ENCODE data around the gene DTX4. TPM values are rescaled to one million over a fixed set of nuclear protein-coding genes. Genes with fewer than 3 reads are reported as not detected.

Gene DTX4
- total RNA-seq, 6 experiments from 2014 or later: 10.8 to 49.1 (median 22.6) TPM

GRCh38 chr11:59226396-59226795, 54.5 kb downstream of the DTX4 start:
- no peak overlapping the region for H3K27ac ChIP-seq
- intact Hi-C loops (cut with DNase I): no loop called here
- 70% methylated on average over 2 of the region's 2 CpGs for WGBS (ENCODE audit: insufficient coverage, low coverage, low lambda C conversion rate, missing lambda C conversion rate)
- H3K9me3 ChIP-seq: no peaks in the 10 kb centered on the region
- H3K36me3 ChIP-seq: no peaks in the 10 kb centered on the region
- DNase-seq (no peak), ATAC-seq (peak; percentile 13 to 42 (median 28))
- H3K27me3 ChIP-seq: no peaks in the 10 kb centered on the region
- H3K4me3 ChIP-seq: no peak overlapping the region
- H3K4me1 ChIP-seq: no peaks in the 10 kb centered on the region
- TF ChIP-seq CTCF (IDR thresholded peaks at IDR 0.05) (no peak), POLR2A (IDR thresholded peaks at IDR 0.05) (no peak)

- TF ChIP-seq POLR2A (IDR thresholded peaks at IDR 0.05) (no peak), CTCF (IDR thresholded peaks at IDR 0.05) (no peak)
- no peaks in the 10 kb centered on the region for H3K4me1 ChIP-seq
- H3K4me3 ChIP-seq: no peak overlapping the region
- DNase-seq: no peak
- intact Hi-C loops (cut with DNase I): no loop called here
- H3K27ac ChIP-seq: no peak overlapping the region
- ATAC-seq: no peak
- H3K27me3 ChIP-seq: no peaks in the 10 kb centered on the region
- no peaks in the 10 kb centered on the region for H3K36me3 ChIP-seq
- H3K9me3 ChIP-seq: no peaks in the 10 kb centered on the region
Measured at GRCh38 chr11:59240322-59240721, 68.4 kb downstream of the DTX4 start.

DNA sequence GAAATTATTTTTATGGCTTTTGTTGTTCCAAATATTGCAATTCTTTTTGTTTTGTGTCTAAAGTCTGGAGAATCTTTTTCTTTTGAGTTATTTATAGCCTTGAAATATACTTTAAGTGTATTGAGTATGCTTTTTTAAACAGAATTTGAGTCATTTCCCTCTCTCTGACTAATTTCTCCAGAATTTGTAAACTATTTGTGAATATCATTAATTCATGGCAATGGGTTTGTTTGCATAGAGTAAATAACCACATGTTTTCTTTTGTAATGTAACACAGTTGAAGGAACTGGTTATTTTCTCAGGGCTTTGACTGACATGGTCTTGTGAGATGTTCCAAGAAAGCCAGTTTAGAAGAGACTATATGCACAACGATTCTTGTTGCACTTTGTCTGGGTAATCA, 71.7 kb downstream of the DTX4 start:
- intact Hi-C loops (cut with DNase I): no loop called here
- no peaks in the 10 kb centered on the region for H3K9me3 ChIP-seq
- 67% methylated on average over 1 of the region's 1 CpG for WGBS (ENCODE audit: insufficient coverage, low coverage, low lambda C conversion rate, missing lambda C conversion rate)
- no peak for ATAC-seq
- no peak for TF ChIP-seq POLR2A (IDR thresholded peaks at IDR 0.05)
- no peak for TF ChIP-seq CTCF (IDR thresholded peaks at IDR 0.05)
- no peaks in the 10 kb centered on the region for H3K4me1 ChIP-seq
- no peaks in the 10 kb centered on the region for H3K36me3 ChIP-seq
- no peak overlapping the region for H3K4me3 ChIP-seq
- no peak overlapping the region for H3K27ac ChIP-seq
- no peak for DNase-seq
- H3K27me3 ChIP-seq: no peaks in the 10 kb centered on the region

DNA sequence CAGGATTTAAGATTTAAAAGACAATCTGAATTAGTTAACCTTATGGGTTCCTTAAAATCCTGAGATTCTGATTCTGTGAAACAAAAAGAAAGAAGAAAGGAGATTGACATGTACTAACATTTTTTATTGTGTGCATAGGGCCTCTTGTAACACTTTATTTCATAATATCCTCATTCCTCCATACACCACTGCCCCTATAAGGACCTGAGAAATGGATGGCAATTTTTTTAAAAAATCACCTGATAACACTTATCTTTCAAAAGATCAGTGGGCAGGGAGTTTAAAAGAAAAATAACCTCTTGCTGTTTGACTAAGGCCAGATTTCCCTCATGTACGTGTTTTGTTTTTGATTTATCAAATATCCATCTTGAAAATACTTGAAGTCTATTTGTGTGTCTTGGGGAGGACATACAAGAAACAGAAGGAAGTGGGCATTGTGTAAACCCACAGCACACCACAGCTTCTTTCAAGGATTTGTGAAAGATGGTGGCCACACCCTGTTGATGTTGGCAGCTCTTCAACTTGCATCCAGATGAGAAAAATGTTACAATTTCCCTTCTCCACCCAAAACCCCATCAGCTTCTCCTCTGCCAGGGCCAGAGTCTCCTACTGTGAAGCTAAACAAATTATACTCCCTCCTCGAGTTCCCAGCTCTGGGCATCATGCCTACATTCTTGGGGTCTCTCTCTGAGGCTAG, 75.7 kb downstream of the DTX4 start:
- intact Hi-C loops (cut with DNase I): no loop called here
- Histone ChIP-seq H3K27me3 (no peaks in the 10 kb centered on the region), H3K4me3 (no peak overlapping the region), H3K27ac (no peak overlapping the region), H3K36me3 (no peaks in the 10 kb centered on the region), H3K9me3 (no peaks in the 10 kb centered on the region), H3K4me1 (no peaks in the 10 kb centered on the region)
- DNase-seq: no peak
- WGBS (ENCODE audit: insufficient coverage, low coverage, low lambda C conversion rate, missing lambda C conversion rate): 30% methylated on average over 2 of the region's 2 CpGs
- TF ChIP-seq CTCF (IDR thresholded peaks at IDR 0.05): no peak
- no peak for TF ChIP-seq POLR2A (IDR thresholded peaks at IDR 0.05)
- peak; percentile 50 to 68 (median 52) for ATAC-seq

GRCh38 chr11:59249535-59249934, 77.6 kb downstream of the DTX4 start:
- Histone ChIP-seq H3K27me3 (no peaks in the 10 kb centered on the region), H3K27ac (no peak overlapping the region), H3K4me3 (no peak overlapping the region), H3K36me3 (no peaks in the 10 kb centered on the region), H3K4me1 (no peaks in the 10 kb centered on the region), H3K9me3 (no peaks in the 10 kb centered on the region)
- no peak for DNase-seq
- TF ChIP-seq CTCF (IDR thresholded peaks at IDR 0.05): no peak
- no peak for TF ChIP-seq POLR2A (IDR thresholded peaks at IDR 0.05)
- WGBS (ENCODE audit: insufficient coverage, low coverage, low lambda C conversion rate, missing lambda C conversion rate): 86% methylated on average over 7 of the region's 7 CpGs
- ATAC-seq: no peak
- intact Hi-C loops (cut with DNase I): no loop called here

Measured in right lobe of liver (tissue), 6 donors.